Measurements from ENCODE around the gene FLRT1. TPM values are rescaled to one million over a fixed set of nuclear protein-coding genes. Genes with fewer than 3 reads are reported as not detected.

The FLRT1 gene
- total RNA-seq, 1 donor, result under 0.01 TPM

DNA sequence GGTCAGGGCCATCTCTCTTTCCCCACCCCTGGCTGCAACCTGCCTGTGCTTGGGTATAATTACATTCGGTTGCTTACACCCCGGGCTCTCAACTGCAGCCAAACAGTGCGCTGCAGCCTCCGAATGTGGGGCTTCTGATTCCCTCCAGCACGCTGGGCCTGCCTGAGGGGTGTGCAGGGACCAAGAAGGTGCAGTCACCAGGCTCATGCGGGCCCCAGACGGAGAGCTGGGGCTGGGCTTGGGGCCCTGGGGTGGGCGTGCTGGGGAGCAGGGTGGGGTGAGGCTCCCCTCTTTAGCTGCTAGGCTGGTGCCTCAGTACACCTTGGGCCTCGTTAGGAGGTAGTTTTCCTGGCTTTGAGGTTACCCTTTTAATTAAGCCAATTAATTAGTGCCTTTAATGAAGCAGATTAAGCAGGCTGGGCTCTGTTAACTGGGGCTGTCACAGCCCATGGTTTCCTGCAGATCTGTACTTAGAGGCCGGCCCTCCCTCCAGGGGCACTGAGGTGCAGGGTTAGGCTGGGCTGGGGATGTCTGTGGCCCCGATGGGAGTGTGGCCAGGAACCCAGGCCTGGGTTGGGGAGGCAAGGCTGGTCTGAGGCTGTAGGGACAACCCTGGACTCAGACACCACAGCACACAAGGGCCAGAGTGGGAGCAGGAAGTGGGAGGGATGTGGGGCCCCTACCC lies 17.3 kb downstream of the FLRT1 start:
- Histone ChIP-seq H3K4me3 (ENCODE audit: insufficient read depth, low read length) (no peak overlapping the region), H3K27ac (ENCODE audit: low read depth, low read length) (no peak overlapping the region), H3K4me1 (ENCODE audit: insufficient read depth, low read length) (peaks cover 3% of the 10 kb centered on the region), H4K20me1 (ENCODE audit: insufficient read depth, low read length) (peaks cover 6% of the 10 kb centered on the region), H3K36me3 (ENCODE audit: insufficient read depth, low read length) (no peaks in the 10 kb centered on the region), H3K27me3 (ENCODE audit: insufficient read depth, low read length) (no peaks in the 10 kb centered on the region), H2AFZ (ENCODE audit: low read length) (no peak overlapping the region), H3K4me2 (ENCODE audit: insufficient read depth, low read length) (no peak overlapping the region), H3K79me2 (ENCODE audit: insufficient read depth, low read length) (no peaks in the 10 kb centered on the region), H3K9me3 (ENCODE audit: low read depth, low read length) (no peaks in the 10 kb centered on the region)
- TF ChIP-seq, protein P1, sequence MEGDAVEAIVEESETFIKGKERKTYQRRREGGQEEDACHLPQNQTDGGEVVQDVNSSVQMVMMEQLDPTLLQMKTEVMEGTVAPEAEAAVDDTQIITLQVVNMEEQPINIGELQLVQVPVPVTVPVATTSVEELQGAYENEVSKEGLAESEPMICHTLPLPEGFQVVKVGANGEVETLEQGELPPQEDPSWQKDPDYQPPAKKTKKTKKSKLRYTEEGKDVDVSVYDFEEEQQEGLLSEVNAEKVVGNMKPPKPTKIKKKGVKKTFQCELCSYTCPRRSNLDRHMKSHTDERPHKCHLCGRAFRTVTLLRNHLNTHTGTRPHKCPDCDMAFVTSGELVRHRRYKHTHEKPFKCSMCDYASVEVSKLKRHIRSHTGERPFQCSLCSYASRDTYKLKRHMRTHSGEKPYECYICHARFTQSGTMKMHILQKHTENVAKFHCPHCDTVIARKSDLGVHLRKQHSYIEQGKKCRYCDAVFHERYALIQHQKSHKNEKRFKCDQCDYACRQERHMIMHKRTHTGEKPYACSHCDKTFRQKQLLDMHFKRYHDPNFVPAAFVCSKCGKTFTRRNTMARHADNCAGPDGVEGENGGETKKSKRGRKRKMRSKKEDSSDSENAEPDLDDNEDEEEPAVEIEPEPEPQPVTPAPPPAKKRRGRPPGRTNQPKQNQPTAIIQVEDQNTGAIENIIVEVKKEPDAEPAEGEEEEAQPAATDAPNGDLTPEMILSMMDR (IDR thresholded peaks at IDR 0.05; ENCODE audit: extremely low read depth, low read depth, low read length), result no peak
- no peak for DNase-seq (ENCODE audit: insufficient read length, low spot score, missing footprints)

- Histone ChIP-seq H3K4me1 (ENCODE audit: insufficient read depth, low read length) (peaks cover 5% of the 10 kb centered on the region), H3K27me3 (ENCODE audit: insufficient read depth, low read length) (no peaks in the 10 kb centered on the region), H3K79me2 (ENCODE audit: insufficient read depth, low read length) (no peaks in the 10 kb centered on the region), H3K4me3 (ENCODE audit: insufficient read depth, low read length) (no peak overlapping the region), H3K36me3 (ENCODE audit: insufficient read depth, low read length) (no peaks in the 10 kb centered on the region), H2AFZ (ENCODE audit: low read length) (no peak overlapping the region), H3K27ac (ENCODE audit: low read depth, low read length) (no peak overlapping the region), H3K4me2 (ENCODE audit: insufficient read depth, low read length) (no peak overlapping the region), H4K20me1 (ENCODE audit: insufficient read depth, low read length) (peaks cover 7% of the 10 kb centered on the region), H3K9me3 (ENCODE audit: low read depth, low read length) (no peaks in the 10 kb centered on the region)
- TF ChIP-seq, protein P1 (IDR thresholded peaks at IDR 0.05; ENCODE audit: extremely low read depth, low read depth, low read length), result no peak
- DNase-seq (ENCODE audit: insufficient read length, low spot score, missing footprints), result no peak
Measured at GRCh38 chr11:64053699-64054098, 18.0 kb downstream of the FLRT1 start.

DNA sequence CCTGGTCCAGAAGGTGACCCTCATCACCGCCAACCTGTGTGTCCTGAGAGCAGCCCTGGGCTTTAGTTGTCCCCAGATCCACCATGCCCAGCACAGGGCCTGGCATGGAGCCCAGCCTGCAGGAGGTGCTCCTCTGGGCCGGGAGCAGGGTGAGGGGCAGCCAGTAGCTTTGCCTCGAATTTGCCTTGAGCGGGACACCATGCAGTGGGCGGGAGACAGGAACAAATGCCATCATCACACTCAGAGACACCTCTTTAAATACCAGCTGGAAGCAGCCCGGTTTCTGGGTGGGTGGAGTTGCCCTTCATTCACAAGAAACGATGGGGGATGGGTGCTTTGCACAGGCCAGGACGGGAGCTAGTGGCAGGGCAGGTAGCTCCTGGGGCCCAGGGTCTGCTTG lies 19.3 kb downstream of the FLRT1 start:
- H4K20me1 ChIP-seq (ENCODE audit: insufficient read depth, low read length), result peaks cover 4% of the 10 kb centered on the region

DNA sequence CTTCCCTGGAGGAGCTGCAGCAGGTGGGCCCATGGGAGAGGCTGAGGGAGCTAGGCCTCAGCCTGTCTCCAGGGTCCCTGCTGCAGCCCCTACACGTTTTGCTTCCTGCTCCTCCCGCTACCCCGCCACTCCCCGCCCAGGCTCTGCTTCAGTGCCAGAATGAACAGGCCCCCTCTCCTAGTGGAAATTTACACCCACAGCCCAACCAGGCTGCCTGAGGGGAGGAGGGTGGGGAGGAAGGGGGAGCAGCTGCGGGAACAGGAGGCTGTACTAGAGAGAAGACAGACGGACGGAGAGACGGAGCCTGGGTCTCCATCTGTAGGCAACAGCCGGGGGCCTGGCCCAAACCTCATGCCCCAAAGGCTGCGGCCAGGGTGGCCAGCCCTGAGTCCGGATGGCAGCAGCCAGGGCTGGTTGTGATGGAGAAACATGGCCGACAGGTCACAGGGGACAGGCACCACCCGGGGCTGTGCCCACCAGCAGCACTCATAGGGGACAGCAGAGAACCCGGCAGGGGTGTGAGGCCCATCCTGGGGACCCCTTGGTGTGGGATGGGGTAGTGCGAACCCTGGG lies 20.6 kb downstream of the FLRT1 start:
- peaks cover 4% of the 10 kb centered on the region for H4K20me1 ChIP-seq (ENCODE audit: insufficient read depth, low read length)

More for the DNA sequence above, 19.3 kb downstream of the FLRT1 start:
- Histone ChIP-seq H2AFZ (ENCODE audit: low read length) (no peak overlapping the region), H3K9me3 (ENCODE audit: low read depth, low read length) (no peaks in the 10 kb centered on the region), H3K36me3 (ENCODE audit: insufficient read depth, low read length) (no peaks in the 10 kb centered on the region), H3K27ac (ENCODE audit: low read depth, low read length) (no peak overlapping the region), H3K4me1 (ENCODE audit: insufficient read depth, low read length) (peaks cover 5% of the 10 kb centered on the region), H3K27me3 (ENCODE audit: insufficient read depth, low read length) (no peaks in the 10 kb centered on the region), H3K4me3 (ENCODE audit: insufficient read depth, low read length) (no peak overlapping the region), H3K4me2 (ENCODE audit: insufficient read depth, low read length) (no peak overlapping the region), H3K79me2 (ENCODE audit: insufficient read depth, low read length) (no peaks in the 10 kb centered on the region)
- DNase-seq (ENCODE audit: insufficient read length, low spot score, missing footprints), result no peak
- TF ChIP-seq, protein P1 (IDR thresholded peaks at IDR 0.05; ENCODE audit: extremely low read depth, low read depth, low read length), result no peak

More for the DNA sequence above, 20.6 kb downstream of the FLRT1 start:
- no peak overlapping the region for H2AFZ ChIP-seq (ENCODE audit: low read length)
- H3K27me3 ChIP-seq (ENCODE audit: insufficient read depth, low read length), result peaks cover 5% of the 10 kb centered on the region
- H3K79me2 ChIP-seq (ENCODE audit: insufficient read depth, low read length), result no peaks in the 10 kb centered on the region
- H3K4me3 ChIP-seq (ENCODE audit: insufficient read depth, low read length), result no peak overlapping the region
- peaks cover 10% of the 10 kb centered on the region for H3K4me1 ChIP-seq (ENCODE audit: insufficient read depth, low read length)
- no peaks in the 10 kb centered on the region for H3K36me3 ChIP-seq (ENCODE audit: insufficient read depth, low read length)
- no peak overlapping the region for H3K4me2 ChIP-seq (ENCODE audit: insufficient read depth, low read length)
- TF ChIP-seq, protein P1 (IDR thresholded peaks at IDR 0.05; ENCODE audit: extremely low read depth, low read depth, low read length), result no peak
- no peaks in the 10 kb centered on the region for H3K9me3 ChIP-seq (ENCODE audit: low read depth, low read length)
- no peak for DNase-seq (ENCODE audit: insufficient read length, low spot score, missing footprints)
- no peak overlapping the region for H3K27ac ChIP-seq (ENCODE audit: low read depth, low read length)
